Lower leg skin (tissue), 3 donors: Measurements from ENCODE around the gene LRRC19.

Experiments used
- POLR2A ChIP-seq, 2 donors: fragments of 450-650 bp; IDR thresholded peaks; one replicate each; pipeline ENCODE4 v1.6.1; 2016 to 2017; ENCODE audit warnings: antibody characterized with exemption in 2 of 2, mild to moderate bottlenecking in 1 of 2, moderate library complexity in 1 of 2
- TF ChIP-seq, protein P1 (sequence below), 3 donors: fragments of 450-650 bp; IDR thresholded peaks; one replicate each; pipeline ENCODE4 v1.5.1; 2016; ENCODE audit warnings: antibody characterized with exemption in 3 of 3, mild to moderate bottlenecking in 3 of 3, moderate library complexity in 2 of 3

DNA sequence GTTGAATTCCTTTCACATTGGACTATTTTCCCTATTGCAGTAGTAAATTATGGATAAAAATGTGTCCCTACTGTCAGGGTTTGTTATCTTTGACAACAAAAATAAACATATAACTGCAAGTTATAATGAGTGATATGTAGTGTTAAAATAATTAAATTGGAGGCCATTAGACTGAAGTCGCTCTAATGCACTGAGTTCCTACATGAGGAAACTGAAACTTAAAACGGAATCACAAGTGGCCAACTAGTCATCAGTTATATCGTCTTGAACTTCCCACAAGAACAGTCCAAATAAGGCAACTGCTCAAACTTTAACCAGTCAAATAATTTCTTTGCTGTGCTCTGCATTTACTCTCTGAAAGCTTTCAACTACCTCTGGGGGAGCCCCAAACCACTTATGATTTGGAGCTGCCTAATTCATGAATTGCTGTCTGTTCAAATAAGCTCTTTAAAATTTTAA is 51.4 kb downstream of the LRRC19 start:
- TF ChIP-seq, protein P1, sequence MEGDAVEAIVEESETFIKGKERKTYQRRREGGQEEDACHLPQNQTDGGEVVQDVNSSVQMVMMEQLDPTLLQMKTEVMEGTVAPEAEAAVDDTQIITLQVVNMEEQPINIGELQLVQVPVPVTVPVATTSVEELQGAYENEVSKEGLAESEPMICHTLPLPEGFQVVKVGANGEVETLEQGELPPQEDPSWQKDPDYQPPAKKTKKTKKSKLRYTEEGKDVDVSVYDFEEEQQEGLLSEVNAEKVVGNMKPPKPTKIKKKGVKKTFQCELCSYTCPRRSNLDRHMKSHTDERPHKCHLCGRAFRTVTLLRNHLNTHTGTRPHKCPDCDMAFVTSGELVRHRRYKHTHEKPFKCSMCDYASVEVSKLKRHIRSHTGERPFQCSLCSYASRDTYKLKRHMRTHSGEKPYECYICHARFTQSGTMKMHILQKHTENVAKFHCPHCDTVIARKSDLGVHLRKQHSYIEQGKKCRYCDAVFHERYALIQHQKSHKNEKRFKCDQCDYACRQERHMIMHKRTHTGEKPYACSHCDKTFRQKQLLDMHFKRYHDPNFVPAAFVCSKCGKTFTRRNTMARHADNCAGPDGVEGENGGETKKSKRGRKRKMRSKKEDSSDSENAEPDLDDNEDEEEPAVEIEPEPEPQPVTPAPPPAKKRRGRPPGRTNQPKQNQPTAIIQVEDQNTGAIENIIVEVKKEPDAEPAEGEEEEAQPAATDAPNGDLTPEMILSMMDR (IDR thresholded peaks at IDR 0.05): no peak
- no peak for TF ChIP-seq POLR2A (IDR thresholded peaks at IDR 0.05)
